Peyer's patch (tissue), 4 donors: ENCODE results near the gene GUCA1A.

Source experiments
- CTCF ChIP-seq, 6 experiments: fragments of 450-650 bp in 4 of 6; fragments of 200-600 bp in 2 of 6; sonication (generic) in 1 of 6; IDR thresholded peaks; one replicate each; pipeline ENCODE4 v1.5.1; 2017 to 2019; ENCODE audit warnings: antibody characterized with exemption in 6 of 6, mild to moderate bottlenecking in 3 of 6, moderate library complexity in 1 of 6
- POLR2A ChIP-seq, 2 donors: fragments of 450-650 bp; IDR thresholded peaks; one replicate each; pipeline ENCODE4 v1.5.1; 2017; ENCODE audit warnings: antibody characterized with exemption in 2 of 2, mild to moderate bottlenecking in 2 of 2, moderate library complexity in 2 of 2

GRCh38 chr6:42162812-42163211, 10.4 kb upstream of the GUCA1A start:
- TF ChIP-seq CTCF (IDR thresholded peaks at IDR 0.05) (no peak), POLR2A (IDR thresholded peaks at IDR 0.05) (no peak)
